HG03060 (cell line): Measurements from ENCODE around the gene CARM1.

Experiments
- ATAC-seq: cut with Tn5 transposase; IDR thresholded peaks from one replicate; pipeline ENCODE4 v1.9.1; 2021; ENCODE audit warnings: low read depth, moderate number of reproducible peaks; ENCODE audit not compliant: unreplicated experiment

CARM1 gene

GRCh38 chr19:10968527-10969135 is 97.3 kb downstream of the CARM1 start:
- ATAC-seq = no peak

GRCh38 chr19:10971107-10971726 is 99.9 kb downstream of the CARM1 start:
- ATAC-seq = no peak
